Endodermal cell (in vitro differentiated cells): ENCODE measurements around the gene TECPR1. TPM values are rescaled to one million over a fixed set of nuclear protein-coding genes. Genes with fewer than 3 reads are reported as not detected.
A peak's percentile ranks its signal among the peaks of the same experiment; 100 is the strongest.

Experiments
- DNase-seq: peaks from one replicate; pipeline ENCODE4 v3.0.0-alpha.2; 2017
- H3K27ac ChIP-seq: 2 replicates; pipeline ENCODE4 v1.5.1; 2013; ENCODE audit warnings: mild to moderate bottlenecking, low read depth, low read length, moderate library complexity
- H3K27me3 ChIP-seq: 2 replicates; pipeline ENCODE4 v1.6.1; 2013; ENCODE audit warnings: mild to moderate bottlenecking, low read length, moderate library complexity; ENCODE audit not compliant: insufficient read depth, control insufficient read depth, poor library complexity, severe bottlenecking
- H3K36me3 ChIP-seq: 2 replicates; pipeline ENCODE4 v1.7.0; 2013; ENCODE audit warnings: mild to moderate bottlenecking, low read length, moderate library complexity; ENCODE audit not compliant: control insufficient read depth, insufficient read depth
- H3K4me1 ChIP-seq: one replicate; pipeline ENCODE4 v1.7.0; 2013; ENCODE audit warnings: low read length; ENCODE audit not compliant: control insufficient read depth, insufficient read depth
- H3K4me3 ChIP-seq: 2 replicates; pipeline ENCODE4 v1.5.1; 2013; ENCODE audit warnings: mild to moderate bottlenecking, low read length, moderate library complexity
- H3K9ac ChIP-seq: 2 replicates; pipeline ENCODE4 v1.6.1; 2013; ENCODE audit warnings: mild to moderate bottlenecking, low read length, moderate library complexity; ENCODE audit not compliant: poor library complexity, severe bottlenecking; ENCODE audit errors: extremely low read depth
- H3K9me3 ChIP-seq: 2 replicates; pipeline ENCODE4 v1.6.1; 2013; ENCODE audit warnings: mild to moderate bottlenecking, low read length, moderate library complexity; ENCODE audit not compliant: control insufficient read depth
- H3K27ac Mint-ChIP-seq: 2 replicates; pipeline ENCODE4 v1.8.0; 2020; ENCODE audit warnings: mixed read lengths
- H3K27me3 Mint-ChIP-seq: 2 replicates; pipeline ENCODE4 v1.8.0; 2021; ENCODE audit warnings: mild to moderate bottlenecking, mixed read lengths; ENCODE audit not compliant: insufficient read depth
- H3K36me3 Mint-ChIP-seq: 2 replicates; pipeline ENCODE4 v1.8.0; 2020; ENCODE audit warnings: low read depth, mixed read lengths
- H3K4me1 Mint-ChIP-seq: 2 replicates; pipeline ENCODE4 v1.8.0; 2020; ENCODE audit warnings: mixed read lengths
- H3K4me3 Mint-ChIP-seq: 2 replicates; pipeline ENCODE4 v1.8.0; 2020; ENCODE audit warnings: mild to moderate bottlenecking, moderate library complexity, mixed read lengths
- H3K9me3 Mint-ChIP-seq: 2 replicates; pipeline ENCODE4 v1.8.0; 2020; ENCODE audit warnings: mild to moderate bottlenecking, mixed read lengths
- WGBS, 2 experiments: methylation state at CpG; one replicate each; pipeline versions ENCODE4 v1.1.5 to v1.1.7; 2013; ENCODE audit warnings: missing lambda C conversion rate in 2 of 2, mixed read lengths in 1 of 2; ENCODE audit not compliant: insufficient coverage in 1 of 2, insufficient read length in 1 of 2; 5-methylcytosine and 5-hydroxymethylcytosine counted together
- total RNA-seq, 2 donors: library from RNA; stranded (reverse); fragmentation: NEBNext Ultra II Directional in 1 of 2; extraction: Animal tissue kit (Norgen Biotek cat#: 25700) in 1 of 2; gene quantifications; 2 replicates in 1 of 2; 3 replicates in 1 of 2; pipeline ENCODE4 v1.2.1, GENCODE V29; 2021
- TF ChIP-seq, protein P1 (sequence below): fragments of 200-600 bp; sonication (generic); conservative IDR thresholded peaks from 2 replicates; pipeline ENCODE4 v1.5.0; 2021; ENCODE audit warnings: antibody characterized with exemption, mild to moderate bottlenecking

Gene TECPR1
- total RNA-seq, 2 donors from 2014 or later, result 27.2 to 32.0 TPM

DNA sequence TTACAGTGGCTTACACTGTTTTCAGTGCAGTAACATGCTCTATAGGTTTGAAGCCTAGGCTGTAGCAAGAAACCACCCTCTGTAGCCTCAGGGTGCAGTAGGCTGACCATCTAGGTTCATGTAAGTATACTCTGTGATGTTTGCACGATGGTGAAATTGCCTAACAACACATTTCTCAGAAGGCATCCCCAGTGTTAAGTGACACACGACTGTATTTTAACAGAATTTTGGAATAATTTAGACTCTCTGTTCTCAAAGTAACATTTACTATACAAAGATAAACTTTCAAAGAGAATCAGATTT is 85.4 kb downstream of the TECPR1 start:
- TF ChIP-seq, protein P1, sequence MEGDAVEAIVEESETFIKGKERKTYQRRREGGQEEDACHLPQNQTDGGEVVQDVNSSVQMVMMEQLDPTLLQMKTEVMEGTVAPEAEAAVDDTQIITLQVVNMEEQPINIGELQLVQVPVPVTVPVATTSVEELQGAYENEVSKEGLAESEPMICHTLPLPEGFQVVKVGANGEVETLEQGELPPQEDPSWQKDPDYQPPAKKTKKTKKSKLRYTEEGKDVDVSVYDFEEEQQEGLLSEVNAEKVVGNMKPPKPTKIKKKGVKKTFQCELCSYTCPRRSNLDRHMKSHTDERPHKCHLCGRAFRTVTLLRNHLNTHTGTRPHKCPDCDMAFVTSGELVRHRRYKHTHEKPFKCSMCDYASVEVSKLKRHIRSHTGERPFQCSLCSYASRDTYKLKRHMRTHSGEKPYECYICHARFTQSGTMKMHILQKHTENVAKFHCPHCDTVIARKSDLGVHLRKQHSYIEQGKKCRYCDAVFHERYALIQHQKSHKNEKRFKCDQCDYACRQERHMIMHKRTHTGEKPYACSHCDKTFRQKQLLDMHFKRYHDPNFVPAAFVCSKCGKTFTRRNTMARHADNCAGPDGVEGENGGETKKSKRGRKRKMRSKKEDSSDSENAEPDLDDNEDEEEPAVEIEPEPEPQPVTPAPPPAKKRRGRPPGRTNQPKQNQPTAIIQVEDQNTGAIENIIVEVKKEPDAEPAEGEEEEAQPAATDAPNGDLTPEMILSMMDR, result no peak
- Histone ChIP-seq H3K27me3 (no peaks in the 10 kb centered on the region), H3K4me3 (no peak overlapping the region), H3K4me1 (no peaks in the 10 kb centered on the region), H3K36me3 (peaks cover 1% of the 10 kb centered on the region), H3K9ac (no peak overlapping the region), H3K27ac (no peak overlapping the region), H3K9me3 (no peaks in the 10 kb centered on the region)
- H3K27ac Mint-ChIP-seq, result no peak overlapping the region
- no peaks in the 10 kb centered on the region for H3K4me1 Mint-ChIP-seq
- no peaks in the 10 kb centered on the region for H3K9me3 Mint-ChIP-seq
- no peaks in the 10 kb centered on the region for H3K36me3 Mint-ChIP-seq
- no peaks in the 10 kb centered on the region for H3K27me3 Mint-ChIP-seq
- no peak overlapping the region for H3K4me3 Mint-ChIP-seq
- 80 to 86% methylated on average over 1 to 2 of the region's 2 CpGs for WGBS, 2 experiments
- DNase-seq, result no peak

DNA sequence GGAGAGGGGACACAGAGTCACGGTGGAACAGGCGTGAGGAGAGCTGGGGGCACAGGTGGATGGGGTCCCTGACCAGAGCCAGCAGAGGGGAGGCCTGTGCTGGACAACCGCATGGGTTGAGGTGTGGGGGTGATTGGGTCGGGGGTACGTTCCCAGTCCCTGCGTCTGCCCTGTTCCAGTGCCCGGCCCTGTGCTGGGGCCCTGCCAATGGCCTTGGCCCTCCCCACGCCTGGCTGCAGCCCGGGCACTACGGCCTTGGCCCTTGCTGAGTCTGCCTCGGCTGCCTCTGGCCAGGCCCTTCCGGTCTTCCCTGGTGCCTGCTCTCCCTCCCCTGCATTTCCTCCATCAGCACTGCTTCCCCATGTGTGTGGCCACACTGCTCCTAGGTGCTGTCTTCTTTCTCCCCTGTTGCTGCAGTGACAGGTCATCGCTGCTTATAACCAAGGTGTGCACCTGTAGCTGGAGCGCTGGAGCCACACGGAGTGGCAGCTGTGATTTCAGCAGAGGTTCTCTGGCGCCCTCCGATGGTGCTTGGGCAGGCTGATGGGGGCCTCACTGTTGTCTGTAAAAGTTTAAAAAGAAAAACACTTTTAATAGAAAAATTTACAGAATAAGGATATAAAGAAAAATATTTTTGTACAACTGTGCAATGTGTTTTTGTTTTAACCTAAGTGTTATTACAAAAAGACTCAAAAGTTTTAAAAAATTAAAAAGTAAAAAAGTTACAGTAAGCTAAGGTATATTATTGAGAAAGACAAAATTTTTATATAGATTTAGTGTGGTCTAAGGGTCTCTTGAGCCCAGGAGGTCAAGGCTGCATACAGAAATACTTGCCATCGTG is 86.0 kb downstream of the TECPR1 start:
- no peaks in the 10 kb centered on the region for H3K36me3 ChIP-seq
- Mint-ChIP-seq H3K27ac (no peak overlapping the region), H3K4me3 (no peak overlapping the region), H3K36me3 (no peaks in the 10 kb centered on the region), H3K9me3 (no peaks in the 10 kb centered on the region), H3K4me1 (no peaks in the 10 kb centered on the region), H3K27me3 (no peaks in the 10 kb centered on the region)
- peak; percentile 88 for DNase-seq
- no peak overlapping the region for H3K27ac ChIP-seq
- no peak overlapping the region for H3K4me3 ChIP-seq
- H3K27me3 ChIP-seq, result no peaks in the 10 kb centered on the region
- 71 to 80% methylated on average over 7 to 18 of the region's 18 CpGs for WGBS, 2 experiments
- TF ChIP-seq, protein P1, result peak; percentile 93
- H3K4me1 ChIP-seq, result no peaks in the 10 kb centered on the region
- H3K9ac ChIP-seq, result no peak overlapping the region
- no peaks in the 10 kb centered on the region for H3K9me3 ChIP-seq

Other genes starting within 250 kb of the TECPR1 start
- 10 to 100 TPM; 23.5 to 25.6 TPM for gene LMTK2, start 145.4 kb downstream of the TECPR1 start, total RNA-seq
- under 1 TPM; 0.86 to 0.95 TPM for gene BHLHA15, start 40.8 kb downstream of the TECPR1 start, total RNA-seq
- 100 to 1,000 TPM; 130 to 152 TPM for gene BRI3, start 29.5 kb upstream of the TECPR1 start, total RNA-seq
- gene BAIAP2L1, start 148.9 kb upstream of the TECPR1 start, total RNA-seq, result 10 to 100 TPM; 30.5 to 38.4 TPM